Measurements from ENCODE around the gene KRTAP12-1.
"Not testable (repeated sequence)": the region's sequence is repeated elsewhere in the genome, so short reads cannot be mapped to it uniquely, and the experiment has no call there.

KRTAP12-1 gene

DNA sequence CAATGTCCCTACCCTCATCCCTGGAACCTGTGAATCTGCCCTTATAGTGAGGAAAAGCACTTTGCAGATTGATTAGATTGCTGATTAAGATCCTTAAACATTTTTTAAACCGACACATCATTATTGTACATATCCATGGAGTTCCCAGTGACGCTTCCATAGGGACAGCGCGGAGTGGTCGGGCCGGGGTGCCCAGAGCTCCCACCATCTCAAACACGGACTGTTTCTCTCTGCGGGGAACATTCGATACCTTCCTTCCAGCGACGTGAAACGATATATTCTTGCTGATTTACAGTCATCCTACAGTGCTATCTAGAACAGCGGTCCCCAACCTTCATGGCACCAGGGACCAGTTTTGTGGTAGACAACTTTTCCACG, 19.0 kb upstream of the KRTAP12-1 start:
- Histone ChIP-seq H3K36me3 (ENCODE audit: control insufficient read depth, insufficient read depth, low read length) (no peaks in the 10 kb centered on the region), H3K9ac (ENCODE audit: low read length) (no peak overlapping the region), H3K9me3 (ENCODE audit: control insufficient read depth, low read length) (no peaks in the 10 kb centered on the region), H3K4me1 (ENCODE audit: control insufficient read depth, insufficient read depth, low read length) (no peaks in the 10 kb centered on the region), H3K27me3 (ENCODE audit: control insufficient read depth, insufficient read depth, low read length) (peaks cover 65% of the 10 kb centered on the region), H3K4me3 (ENCODE audit: low read length) (no peak overlapping the region)

DNA sequence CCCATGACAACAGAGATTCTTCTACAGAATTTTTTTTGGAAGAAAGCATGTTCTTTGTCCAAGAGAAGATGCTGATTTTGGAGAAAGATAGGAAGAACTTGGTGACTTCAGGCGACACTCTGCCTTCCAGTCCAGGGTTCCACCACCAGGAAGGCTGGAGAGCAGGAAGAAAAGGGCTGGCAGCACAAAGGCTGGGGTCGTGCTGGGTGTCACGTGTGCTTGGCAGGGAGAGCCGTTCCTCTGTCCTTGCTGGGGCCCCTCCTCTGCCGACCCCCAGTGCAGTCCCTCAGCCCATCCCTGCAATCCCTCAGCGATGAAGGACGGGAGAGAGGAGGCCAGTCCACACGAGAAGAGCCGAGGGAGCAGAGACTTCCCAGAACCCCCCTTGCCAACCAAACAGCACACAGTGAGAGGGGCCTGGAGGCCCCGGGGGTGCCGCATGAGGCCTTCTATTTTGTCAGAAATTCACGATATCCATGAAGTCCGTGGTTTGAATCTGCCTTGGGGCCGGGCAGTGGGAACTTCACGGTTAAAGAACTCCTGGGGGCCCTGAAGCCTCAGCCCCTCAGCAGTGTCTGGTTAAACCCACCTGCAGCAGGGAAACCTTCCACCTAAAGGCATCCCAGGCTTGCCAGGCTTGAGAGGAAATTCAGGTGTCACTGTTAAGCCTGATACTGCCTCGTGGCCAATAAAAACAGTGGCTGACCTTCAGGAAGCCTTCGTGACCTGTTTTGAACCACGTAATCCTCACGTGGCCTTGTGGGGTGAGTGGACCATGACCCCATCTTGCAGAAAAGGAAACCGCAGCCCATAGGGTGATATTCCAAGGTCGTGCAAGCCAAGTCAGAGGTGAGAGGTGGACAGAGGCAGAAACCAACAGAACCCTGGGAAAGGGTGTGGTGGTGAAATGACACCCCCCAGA, 18.4 kb upstream of the KRTAP12-1 start:
- Histone ChIP-seq H3K9me3 (ENCODE audit: control insufficient read depth, low read length) (no peaks in the 10 kb centered on the region), H3K27me3 (ENCODE audit: control insufficient read depth, insufficient read depth, low read length) (peaks cover 69% of the 10 kb centered on the region), H3K4me3 (ENCODE audit: low read length) (no peak overlapping the region), H3K9ac (ENCODE audit: low read length) (no peak overlapping the region), H3K4me1 (ENCODE audit: control insufficient read depth, insufficient read depth, low read length) (no peaks in the 10 kb centered on the region), H3K36me3 (ENCODE audit: control insufficient read depth, insufficient read depth, low read length) (no peaks in the 10 kb centered on the region)

DNA sequence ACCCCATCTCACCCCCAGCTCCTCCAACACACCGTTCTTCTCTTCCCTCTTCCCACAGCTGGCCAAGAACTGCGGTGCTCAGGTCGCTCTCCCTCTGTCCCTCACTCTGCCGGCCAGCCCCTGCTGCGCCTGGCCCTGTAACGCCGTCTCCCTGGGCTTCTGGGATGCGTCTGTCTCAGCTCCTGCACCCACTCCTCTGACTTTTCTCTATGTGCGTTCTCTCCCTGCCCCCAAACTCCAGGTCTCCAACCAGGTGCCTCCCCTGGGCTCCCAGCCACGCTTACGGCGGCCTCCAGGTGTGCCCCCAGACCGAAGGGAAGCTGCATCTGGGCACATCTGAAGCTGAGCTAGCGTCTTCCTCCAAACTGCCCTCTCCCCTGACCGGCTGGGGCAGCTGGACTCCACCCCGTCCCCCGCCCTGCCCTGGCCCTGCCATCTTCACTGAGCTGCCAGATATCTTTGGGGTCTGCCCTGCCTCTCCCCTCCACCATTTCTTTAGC, 17.6 kb upstream of the KRTAP12-1 start:
- Histone ChIP-seq H3K9me3 (ENCODE audit: control insufficient read depth, low read length) (no peaks in the 10 kb centered on the region), H3K27me3 (ENCODE audit: control insufficient read depth, insufficient read depth, low read length) (peaks cover 68% of the 10 kb centered on the region), H3K4me1 (ENCODE audit: control insufficient read depth, insufficient read depth, low read length) (no peaks in the 10 kb centered on the region), H3K9ac (ENCODE audit: low read length) (no peak overlapping the region), H3K36me3 (ENCODE audit: control insufficient read depth, insufficient read depth, low read length) (no peaks in the 10 kb centered on the region), H3K4me3 (ENCODE audit: low read length) (no peak overlapping the region)

DNA sequence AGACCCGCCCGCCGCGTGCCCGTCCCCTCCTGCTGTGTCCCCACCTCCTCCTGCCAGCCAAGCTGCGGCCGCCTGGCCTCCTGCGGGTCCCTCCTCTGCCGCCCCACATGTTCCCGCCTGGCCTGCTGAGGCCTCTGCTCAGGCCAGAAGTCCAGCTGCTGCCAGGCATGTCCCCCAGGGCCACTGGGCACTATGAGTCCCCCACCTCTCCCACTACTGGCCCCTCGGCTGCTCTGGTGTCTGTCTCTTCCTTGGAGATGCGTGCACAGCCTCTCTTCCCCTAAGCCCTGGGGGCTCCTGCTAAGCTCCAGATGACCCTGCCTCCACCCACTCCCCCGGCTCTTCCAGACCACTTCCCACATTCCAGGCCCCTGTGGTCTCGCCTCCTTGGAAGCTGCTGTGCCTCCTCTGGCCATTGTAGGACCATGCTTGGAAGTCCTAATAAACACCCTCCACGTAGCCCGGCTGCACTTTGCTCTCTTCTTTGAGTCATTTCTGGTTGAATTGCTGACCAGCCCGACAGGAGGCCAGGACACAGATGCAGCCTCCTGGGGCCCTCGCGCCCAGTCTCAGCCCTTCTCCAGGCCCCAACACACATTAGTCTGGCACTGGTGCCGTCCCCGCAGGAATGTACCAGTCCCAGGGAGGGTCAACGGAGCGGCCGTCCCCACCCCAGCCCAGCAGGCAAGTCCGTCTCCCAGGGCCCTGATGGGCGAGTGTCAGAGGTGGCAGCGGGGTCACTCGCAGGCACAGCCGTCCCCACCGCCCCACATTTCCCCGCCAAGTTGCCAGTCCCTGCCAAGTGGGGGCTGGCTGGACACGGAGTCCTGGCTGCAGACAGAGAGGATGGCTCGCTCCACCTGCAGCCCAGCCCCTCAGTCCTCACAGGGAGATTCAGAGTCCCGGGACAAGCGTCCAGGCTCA, 16.1 kb upstream of the KRTAP12-1 start:
- Histone ChIP-seq H3K4me1 (ENCODE audit: control insufficient read depth, insufficient read depth, low read length) (no peaks in the 10 kb centered on the region), H3K36me3 (ENCODE audit: control insufficient read depth, insufficient read depth, low read length) (no peaks in the 10 kb centered on the region), H3K9me3 (ENCODE audit: control insufficient read depth, low read length) (no peaks in the 10 kb centered on the region), H3K9ac (ENCODE audit: low read length) (no peak overlapping the region), H3K27me3 (ENCODE audit: control insufficient read depth, insufficient read depth, low read length) (peaks cover 54% of the 10 kb centered on the region), H3K4me3 (ENCODE audit: low read length) (no peak overlapping the region)

DNA sequence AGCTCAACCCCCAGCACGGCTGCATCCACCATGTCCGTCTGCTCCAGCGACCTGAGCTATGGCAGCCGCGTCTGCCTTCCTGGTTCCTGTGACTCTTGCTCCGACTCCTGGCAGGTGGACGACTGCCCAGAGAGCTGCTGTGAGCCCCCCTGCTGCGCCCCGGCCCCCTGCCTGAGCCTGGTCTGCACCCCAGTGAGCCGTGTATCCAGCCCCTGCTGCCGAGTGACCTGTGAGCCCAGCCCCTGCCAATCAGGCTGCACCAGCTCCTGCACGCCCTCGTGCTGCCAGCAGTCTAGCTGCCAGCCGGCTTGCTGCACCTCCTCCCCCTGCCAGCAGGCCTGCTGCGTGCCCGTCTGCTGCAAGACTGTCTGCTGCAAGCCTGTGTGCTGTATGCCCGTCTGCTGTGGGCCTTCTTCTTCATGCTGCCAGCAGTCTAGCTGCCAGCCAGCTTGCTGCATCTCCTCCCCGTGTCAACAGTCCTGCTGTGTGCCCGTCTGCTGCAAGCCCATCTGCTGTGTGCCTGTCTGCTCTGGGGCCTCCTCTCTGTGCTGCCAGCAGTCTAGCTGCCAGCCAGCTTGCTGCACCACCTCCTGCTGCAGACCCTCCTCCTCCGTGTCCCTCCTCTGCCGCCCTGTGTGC, 15.3 kb upstream of the KRTAP12-1 start, which contains the start of gene KRTAP10-12:
TSS of gene KRTAP10-12 (plus strand) at position 1 of the 639 bp plus-strand sequence. CDS start at position 31, 30 bp downstream.
- not testable (repeated sequence) for H3K9ac ChIP-seq (ENCODE audit: low read length); H3K9me3 ChIP-seq (ENCODE audit: control insufficient read depth, low read length); H3K4me1 ChIP-seq (ENCODE audit: control insufficient read depth, insufficient read depth, low read length); H3K36me3 ChIP-seq (ENCODE audit: control insufficient read depth, insufficient read depth, low read length); H3K4me3 ChIP-seq (ENCODE audit: low read length)
- peaks cover 46% of the 10 kb centered on the region for H3K27me3 ChIP-seq (ENCODE audit: control insufficient read depth, insufficient read depth, low read length)

DNA sequence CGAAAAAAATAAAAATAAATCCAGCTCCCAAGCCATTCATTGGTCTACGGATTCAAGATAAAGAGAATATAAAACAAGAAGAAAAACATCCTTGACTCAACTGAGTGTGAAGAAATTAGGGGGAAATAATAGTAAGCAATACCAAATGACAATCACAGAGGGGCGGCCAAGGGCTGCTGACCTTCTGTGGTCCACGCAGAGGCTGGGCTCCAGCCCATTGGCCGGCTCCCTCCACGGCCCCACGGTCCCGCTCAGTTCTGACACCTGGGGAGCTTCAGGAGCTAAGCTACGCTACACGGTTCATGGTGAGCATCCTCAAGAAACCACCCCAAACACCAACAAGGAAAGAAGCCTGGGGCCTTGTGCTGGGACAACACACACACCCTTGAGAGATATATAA, 14.6 kb upstream of the KRTAP12-1 start:
- H3K4me1 ChIP-seq (ENCODE audit: control insufficient read depth, insufficient read depth, low read length) = no peaks in the 10 kb centered on the region
- H3K9me3 ChIP-seq (ENCODE audit: control insufficient read depth, low read length) = no peaks in the 10 kb centered on the region
- peaks cover 42% of the 10 kb centered on the region for H3K27me3 ChIP-seq (ENCODE audit: control insufficient read depth, insufficient read depth, low read length)
- H3K36me3 ChIP-seq (ENCODE audit: control insufficient read depth, insufficient read depth, low read length) = no peaks in the 10 kb centered on the region
- no peak overlapping the region for H3K9ac ChIP-seq (ENCODE audit: low read length)
- no peak overlapping the region for H3K4me3 ChIP-seq (ENCODE audit: low read length)

DNA sequence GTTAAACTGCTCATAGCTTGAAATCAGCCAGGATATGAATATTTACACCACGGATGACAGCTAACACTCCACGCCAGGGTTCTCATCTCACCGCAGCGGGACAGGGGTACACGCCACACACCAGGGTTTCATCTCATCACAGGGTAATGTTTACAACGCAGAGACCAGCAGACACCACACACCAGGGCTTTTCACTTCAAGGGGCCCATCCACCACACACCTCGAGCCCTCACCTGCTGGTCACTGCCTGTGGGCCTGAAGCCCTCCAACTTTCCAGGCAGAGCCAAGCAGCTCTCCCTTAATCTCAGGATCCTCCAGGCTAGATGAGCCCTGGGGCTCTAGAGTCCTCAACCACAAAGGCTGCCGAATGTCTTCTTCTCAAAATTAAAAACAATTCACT, 13.7 kb upstream of the KRTAP12-1 start:
- Histone ChIP-seq H3K9ac (ENCODE audit: low read length) (no peak overlapping the region), H3K36me3 (ENCODE audit: control insufficient read depth, insufficient read depth, low read length) (no peaks in the 10 kb centered on the region), H3K4me1 (ENCODE audit: control insufficient read depth, insufficient read depth, low read length) (no peaks in the 10 kb centered on the region), H3K9me3 (ENCODE audit: control insufficient read depth, low read length) (no peaks in the 10 kb centered on the region), H3K27me3 (ENCODE audit: control insufficient read depth, insufficient read depth, low read length) (peaks cover 37% of the 10 kb centered on the region), H3K4me3 (ENCODE audit: low read length) (no peak overlapping the region)

DNA sequence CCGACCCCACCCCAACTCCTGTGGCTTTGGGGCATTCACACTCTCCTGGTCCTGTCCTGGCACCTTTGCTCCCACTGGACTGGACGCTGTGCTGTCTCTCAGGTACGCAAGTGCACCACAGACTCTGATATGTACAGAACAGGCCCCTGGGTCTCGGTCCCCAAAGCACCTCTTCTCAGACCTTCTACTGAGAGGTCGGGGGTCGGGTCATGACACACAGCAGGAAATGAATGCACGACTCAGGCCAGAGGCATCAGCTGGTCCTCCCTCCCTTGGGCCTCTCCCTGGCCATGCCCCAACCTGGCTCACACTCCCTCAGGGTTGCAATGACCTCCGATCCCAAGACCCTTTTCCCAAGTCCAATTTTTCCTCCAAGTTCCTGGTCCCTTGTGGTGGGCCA, 13.2 kb upstream of the KRTAP12-1 start:
- H3K27me3 ChIP-seq (ENCODE audit: control insufficient read depth, insufficient read depth, low read length) = peaks cover 33% of the 10 kb centered on the region
- H3K9me3 ChIP-seq (ENCODE audit: control insufficient read depth, low read length) = no peaks in the 10 kb centered on the region
- no peaks in the 10 kb centered on the region for H3K4me1 ChIP-seq (ENCODE audit: control insufficient read depth, insufficient read depth, low read length)
- no peak overlapping the region for H3K4me3 ChIP-seq (ENCODE audit: low read length)
- no peak overlapping the region for H3K9ac ChIP-seq (ENCODE audit: low read length)
- no peaks in the 10 kb centered on the region for H3K36me3 ChIP-seq (ENCODE audit: control insufficient read depth, insufficient read depth, low read length)

DNA sequence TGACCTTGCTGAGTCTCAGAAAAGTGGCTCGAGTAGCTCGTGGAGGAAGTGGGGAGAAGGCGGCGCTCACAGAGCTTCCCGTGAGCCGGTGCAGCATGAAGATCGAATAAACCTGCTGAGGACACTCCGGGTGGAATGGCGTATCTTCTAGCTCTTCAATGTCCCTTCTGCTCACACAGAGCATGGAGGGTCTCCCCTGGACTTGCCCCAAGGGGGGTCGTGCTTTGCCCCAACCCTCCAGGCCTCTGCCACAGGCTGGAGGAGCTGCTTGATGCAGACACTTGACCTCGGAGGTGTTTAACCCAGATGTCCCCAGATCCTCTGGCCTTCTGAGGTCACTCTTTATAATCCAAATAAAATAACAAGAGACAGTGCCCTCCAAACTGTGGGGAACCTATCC, 12.8 kb upstream of the KRTAP12-1 start:
- H3K9ac ChIP-seq (ENCODE audit: low read length) = no peak overlapping the region
- H3K36me3 ChIP-seq (ENCODE audit: control insufficient read depth, insufficient read depth, low read length) = no peaks in the 10 kb centered on the region
- no peaks in the 10 kb centered on the region for H3K9me3 ChIP-seq (ENCODE audit: control insufficient read depth, low read length)
- no peaks in the 10 kb centered on the region for H3K4me1 ChIP-seq (ENCODE audit: control insufficient read depth, insufficient read depth, low read length)
- no peak overlapping the region for H3K4me3 ChIP-seq (ENCODE audit: low read length)
- H3K27me3 ChIP-seq (ENCODE audit: control insufficient read depth, insufficient read depth, low read length) = peaks cover 29% of the 10 kb centered on the region

DNA sequence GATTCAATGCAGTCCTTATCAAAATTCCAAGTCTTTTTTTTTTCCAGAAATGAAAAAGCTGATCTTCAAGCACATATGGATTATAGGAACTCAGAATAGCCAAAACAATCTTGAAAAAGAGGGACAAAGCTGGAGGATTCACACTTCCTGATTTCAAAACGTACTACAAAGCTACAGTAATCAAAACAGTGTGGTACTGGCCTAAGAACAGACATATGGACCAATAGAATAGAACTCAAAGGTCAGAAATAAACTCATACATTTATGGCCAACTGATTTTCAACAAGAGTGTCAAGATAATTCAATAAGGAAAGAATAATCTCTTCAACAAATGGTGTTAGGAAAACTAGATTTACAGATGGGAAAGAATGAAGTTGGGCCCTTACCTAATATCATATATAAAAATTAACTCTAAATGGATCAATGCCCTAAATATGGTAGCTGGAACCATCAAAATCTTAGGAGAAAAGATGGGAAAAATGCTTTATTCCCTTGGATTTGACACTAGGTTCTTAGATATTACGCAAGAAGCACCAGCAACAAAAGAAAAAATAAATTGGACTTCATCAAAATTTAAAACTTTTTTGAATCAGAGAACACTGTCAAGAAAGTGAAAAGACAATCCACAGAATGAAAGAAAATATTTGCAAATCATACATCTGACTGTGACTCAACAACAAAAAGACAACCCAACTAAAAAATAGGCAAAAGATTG, 11.0 kb upstream of the KRTAP12-1 start:
- Histone ChIP-seq H3K4me3 (ENCODE audit: low read length) (no peak overlapping the region), H3K36me3 (ENCODE audit: control insufficient read depth, insufficient read depth, low read length) (no peaks in the 10 kb centered on the region), H3K9ac (ENCODE audit: low read length) (no peak overlapping the region), H3K27me3 (ENCODE audit: control insufficient read depth, insufficient read depth, low read length) (peaks cover 23% of the 10 kb centered on the region), H3K4me1 (ENCODE audit: control insufficient read depth, insufficient read depth, low read length) (no peaks in the 10 kb centered on the region), H3K9me3 (ENCODE audit: control insufficient read depth, low read length) (no peaks in the 10 kb centered on the region)

DNA sequence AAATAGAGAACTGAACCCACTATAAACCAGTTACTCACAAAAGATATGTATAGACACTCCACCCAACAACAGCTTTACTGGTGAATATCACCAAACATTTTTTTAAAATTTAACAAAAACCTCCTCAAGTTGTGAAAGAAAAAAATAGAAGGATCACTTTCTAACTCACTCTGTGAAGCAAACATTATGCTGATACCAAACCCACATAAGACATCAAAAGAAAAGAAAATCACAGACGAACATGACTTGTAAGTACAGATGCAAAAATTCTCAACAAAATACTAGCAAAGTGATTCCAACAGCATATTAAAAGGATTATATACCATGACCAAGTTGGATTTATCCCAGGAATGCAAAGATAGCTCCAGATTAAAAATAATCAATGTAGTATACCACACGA, 9.7 kb upstream of the KRTAP12-1 start:
- no peak overlapping the region for H3K9ac ChIP-seq (ENCODE audit: low read length)
- H3K36me3 ChIP-seq (ENCODE audit: control insufficient read depth, insufficient read depth, low read length) = no peaks in the 10 kb centered on the region
- peaks cover 24% of the 10 kb centered on the region for H3K27me3 ChIP-seq (ENCODE audit: control insufficient read depth, insufficient read depth, low read length)
- no peaks in the 10 kb centered on the region for H3K4me1 ChIP-seq (ENCODE audit: control insufficient read depth, insufficient read depth, low read length)
- H3K9me3 ChIP-seq (ENCODE audit: control insufficient read depth, low read length) = no peaks in the 10 kb centered on the region
- H3K4me3 ChIP-seq (ENCODE audit: low read length) = no peak overlapping the region
